ENCODE results near the gene CPNE5.

CPNE5 gene

GRCh38 chr6:36787210-36787609, 52.0 kb downstream of the CPNE5 start:
- FAIRE-seq, result no peak

GRCh38 chr6:36786055-36786675, 53.1 kb downstream of the CPNE5 start:
- no peak for FAIRE-seq

- no peak for FAIRE-seq
Observed at GRCh38 chr6:36784376-36784636, 54.9 kb downstream of the CPNE5 start.

GRCh38 chr6:36783603-36784375, 55.5 kb downstream of the CPNE5 start:
- FAIRE-seq, result no peak

- FAIRE-seq, result no peak
Observed at GRCh38 chr6:36781669-36782068, 57.6 kb downstream of the CPNE5 start.

- no peak for FAIRE-seq
Observed at GRCh38 chr6:36780442-36781177, 58.6 kb downstream of the CPNE5 start.

- FAIRE-seq, result no peak
Observed at GRCh38 chr6:36779227-36779626, 60.0 kb downstream of the CPNE5 start.

GRCh38 chr6:36777801-36778200, 61.4 kb downstream of the CPNE5 start:
- FAIRE-seq, result no peak

- no peak for FAIRE-seq
Observed at GRCh38 chr6:36776167-36776566, 63.1 kb downstream of the CPNE5 start.

- FAIRE-seq, result no peak
Observed at GRCh38 chr6:36774331-36774730, 64.9 kb downstream of the CPNE5 start.

GRCh38 chr6:36772397-36772796, 66.8 kb downstream of the CPNE5 start:
- no peak for FAIRE-seq

GRCh38 chr6:36771145-36771544, 68.1 kb downstream of the CPNE5 start:
- no peak for FAIRE-seq

- no peak for FAIRE-seq
Observed at GRCh38 chr6:36769676-36770499, 69.4 kb downstream of the CPNE5 start.

- FAIRE-seq, result no peak
Observed at GRCh38 chr6:36769183-36769675, 70.0 kb downstream of the CPNE5 start.

GRCh38 chr6:36766399-36766945, 72.8 kb downstream of the CPNE5 start:
- FAIRE-seq, result no peak

- FAIRE-seq, result no peak
Observed at GRCh38 chr6:36765594-36766398, 73.4 kb downstream of the CPNE5 start.

- no peak for FAIRE-seq
Observed at GRCh38 chr6:36765190-36765589, 74.1 kb downstream of the CPNE5 start.

GRCh38 chr6:36762123-36762522, 77.1 kb downstream of the CPNE5 start:
- FAIRE-seq, result no peak

- FAIRE-seq, result no peak
Observed at GRCh38 chr6:36760685-36761435, 78.4 kb downstream of the CPNE5 start.

GRCh38 chr6:36759148-36759759, 80.0 kb downstream of the CPNE5 start:
- no peak for FAIRE-seq

Data from colon (tissue), 2 donors.